HG02885 (cell line): ENCODE results near the gene TMEM187.

Experiments
- ATAC-seq: cut with Tn5 transposase; IDR thresholded peaks from one replicate; pipeline ENCODE4 v1.9.1; 2021; ENCODE audit warnings: mild to moderate bottlenecking; ENCODE audit not compliant: unreplicated experiment, poor library complexity

Gene TMEM187

DNA sequence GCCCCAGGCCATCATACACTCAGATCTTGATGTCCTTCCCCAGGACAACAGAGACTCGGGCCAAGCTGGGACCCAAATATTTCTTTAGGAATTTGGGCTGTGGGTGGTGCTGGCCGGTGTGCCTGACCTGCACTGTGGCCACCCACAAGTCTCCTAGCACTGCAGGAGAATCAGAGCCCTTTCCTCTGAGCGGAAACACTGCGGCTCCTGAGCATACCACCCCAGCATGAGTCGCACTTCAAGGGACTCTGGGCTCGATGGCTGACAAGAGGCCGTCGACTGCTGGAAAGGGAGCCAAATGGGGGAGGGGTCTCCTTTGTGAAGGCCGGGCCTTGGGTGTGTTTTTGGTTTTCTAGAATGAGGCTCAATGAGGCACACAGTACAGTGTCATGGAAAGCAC, 60.1 kb downstream of the TMEM187 start:
- no peak for ATAC-seq
